KG1 (cell line): ENCODE results near the gene S100A1.
"Not testable (repeated sequence)": the region's sequence is repeated elsewhere in the genome, so short reads cannot be mapped to it uniquely, and the experiment has no call there.

Experiments
- DNase-seq: peaks from one replicate; lab custom pipeline; 2025; lab: John Stamatoyannopoulos, UW

S100A1 gene

DNA sequence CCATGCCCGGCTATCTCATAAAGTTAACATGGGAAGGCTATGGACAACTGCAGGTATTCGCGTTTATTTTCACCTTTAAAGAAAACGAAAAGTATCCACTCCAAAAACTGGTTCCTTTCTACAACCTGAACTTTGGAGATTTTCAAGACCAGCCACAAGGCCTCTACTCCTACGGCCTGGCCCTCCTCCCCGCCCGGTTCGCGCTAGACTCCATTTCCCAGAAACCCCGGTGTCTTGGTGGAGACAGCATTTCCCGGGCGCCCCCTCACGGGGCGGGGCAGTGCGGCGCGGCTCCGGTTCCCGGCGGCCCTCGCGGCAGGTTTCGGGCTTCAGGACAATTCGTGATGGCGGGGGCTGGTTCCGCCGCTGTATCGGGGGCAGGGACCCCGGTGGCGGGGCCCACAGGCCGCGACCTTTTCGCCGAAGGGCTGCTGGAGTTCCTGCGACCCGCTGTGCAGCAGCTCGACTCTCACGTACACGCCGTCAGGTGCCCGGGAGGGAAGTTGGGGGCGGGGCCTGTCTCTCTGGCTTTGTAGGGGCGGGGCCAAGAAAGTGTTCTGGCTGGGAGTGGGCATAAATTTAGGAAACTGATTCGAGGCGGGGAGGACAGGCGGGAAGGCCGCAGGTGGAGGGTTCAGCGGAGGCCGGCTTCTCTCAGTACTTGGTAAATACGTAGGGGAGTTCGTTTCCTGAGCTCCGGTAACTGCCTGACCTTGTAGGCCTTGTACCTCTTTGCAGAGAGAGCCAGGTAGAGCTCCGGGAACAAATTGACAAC is 30.4 kb downstream of the S100A1 start, which contains the start of gene SNAPIN:
Gene SNAPIN (plus strand): TSS at position 304 of the 775 bp plus-strand sequence. CDS start 41 bp downstream, at position 345.
- peak; percentile 83 for DNase-seq

- no peak for DNase-seq
Observed at GRCh38 chr1:153659175-153659534, 30.9 kb downstream of the S100A1 start.

- no peak for DNase-seq
Observed at GRCh38 chr1:153659656-153660055, 31.4 kb downstream of the S100A1 start.

DNA sequence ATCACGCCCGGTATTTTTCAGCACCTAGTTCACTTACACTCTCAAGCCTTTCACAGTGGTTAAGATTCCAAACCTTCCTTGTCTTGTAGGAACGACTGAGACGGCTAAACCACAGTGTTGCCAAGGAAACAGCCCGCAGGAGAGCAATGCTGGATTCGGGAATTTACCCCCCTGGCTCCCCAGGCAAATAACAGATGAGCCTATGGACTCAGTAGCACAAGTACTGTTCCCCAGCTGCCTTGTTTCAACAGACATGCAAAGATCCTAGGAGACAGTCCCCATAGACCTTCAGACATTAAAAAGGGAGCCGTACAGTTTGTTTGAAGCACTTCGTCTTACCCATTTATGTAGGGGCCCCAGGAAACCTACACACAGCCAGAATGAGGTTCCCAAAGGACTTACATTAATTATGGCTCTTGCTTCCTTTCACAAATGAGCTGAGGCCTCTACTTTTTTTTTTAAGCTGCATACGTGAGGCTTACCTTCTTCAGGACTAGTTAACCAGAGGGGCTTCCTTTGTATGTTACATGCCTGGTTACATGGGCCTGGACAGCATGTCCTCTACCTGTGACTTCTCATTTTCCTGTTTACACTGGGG is 33.0 kb downstream of the S100A1 start:
- DNase-seq, result no peak

DNA sequence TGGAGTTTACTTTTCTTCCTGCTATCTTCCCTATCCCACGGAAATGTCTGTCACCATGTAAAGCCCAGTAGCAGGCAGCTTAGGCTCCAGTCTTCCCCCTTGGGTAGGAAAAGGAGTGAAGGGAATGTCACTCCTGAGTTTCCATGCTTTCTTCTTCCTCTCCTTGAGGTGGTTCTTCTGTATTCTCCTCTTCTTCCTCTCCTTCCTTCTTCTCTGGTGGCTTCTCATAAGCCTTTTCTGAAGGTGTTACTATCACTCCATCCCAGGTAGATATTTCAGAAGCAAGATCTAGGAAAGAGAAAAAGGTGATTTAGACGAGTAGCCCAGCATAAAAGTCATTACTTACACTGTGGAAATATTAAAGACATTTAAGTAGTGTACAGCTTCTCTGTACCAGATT is 34.0 kb downstream of the S100A1 start:
- no peak for DNase-seq

DNA sequence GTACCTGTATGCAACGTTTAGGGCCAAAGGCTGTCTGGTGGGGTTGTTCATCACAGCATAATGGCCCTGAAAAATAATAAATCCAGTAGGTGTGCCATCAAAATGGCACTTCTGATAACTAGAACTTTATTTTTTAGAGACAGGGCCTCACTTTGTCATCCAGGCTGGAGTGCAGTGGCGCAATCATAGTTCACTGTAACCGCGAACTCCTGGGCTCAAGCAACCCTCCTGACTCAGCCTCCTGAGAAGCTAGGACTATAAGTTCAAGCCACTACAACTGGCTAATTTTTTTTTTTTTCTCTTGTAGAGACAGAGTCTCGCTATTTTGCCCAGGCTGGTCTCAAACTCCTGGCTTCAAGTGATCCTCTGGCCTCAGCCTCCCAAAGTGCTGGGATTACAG is 35.0 kb downstream of the S100A1 start:
- no peak for DNase-seq

- no peak for DNase-seq
Observed at GRCh38 chr1:153667439-153667838, 39.2 kb downstream of the S100A1 start.

GRCh38 chr1:153668672-153669071 is 40.4 kb downstream of the S100A1 start:
- DNase-seq, result not testable (repeated sequence)

- DNase-seq, result no peak
Observed at GRCh38 chr1:153669606-153670005, 41.4 kb downstream of the S100A1 start.

GRCh38 chr1:153670257-153670858 is 42.1 kb downstream of the S100A1 start:
- DNase-seq, result no peak

GRCh38 chr1:153670859-153671627 is 42.8 kb downstream of the S100A1 start, which contains the start of gene ILF2:
Gene ILF2, minus strand, starts transcription at chr1:153670993. Its CDS starts 71 bp downstream, at chr1:153670922.
- DNase-seq, result peak; percentile 97

DNA sequence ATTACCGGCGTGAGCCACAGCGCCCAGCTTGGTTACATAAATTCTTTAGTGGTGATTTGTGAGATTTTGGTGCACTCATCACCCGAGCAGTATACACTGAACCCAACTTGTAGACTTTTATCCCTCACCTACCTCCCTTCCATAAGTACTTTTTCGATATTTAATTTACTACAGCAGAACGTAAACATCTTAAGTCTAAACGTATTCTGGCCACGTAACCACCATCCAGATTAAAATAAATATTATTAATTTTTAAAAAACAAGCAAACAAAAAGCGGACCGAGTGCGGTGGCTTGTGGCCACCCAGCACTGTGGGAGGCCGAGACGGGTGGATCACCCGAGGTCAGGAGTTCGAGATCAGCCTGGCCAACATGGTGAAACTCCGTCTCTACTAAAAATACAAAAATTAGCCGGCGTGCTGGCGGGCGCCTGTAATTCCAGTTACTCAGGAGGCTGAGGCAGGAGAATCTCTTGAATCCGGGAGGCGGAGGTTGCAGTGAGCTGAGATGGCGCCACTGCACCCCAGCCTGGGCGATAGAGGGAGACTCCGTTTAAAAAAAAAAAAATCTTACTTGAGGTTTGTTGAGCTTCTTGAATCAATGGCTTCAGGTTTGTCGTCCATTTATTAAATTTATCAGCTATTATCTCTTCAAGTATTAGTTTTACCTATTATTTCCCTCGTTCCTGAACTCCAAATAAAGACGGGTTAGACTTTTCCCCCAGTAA is 43.6 kb downstream of the S100A1 start:
- DNase-seq, result not testable (repeated sequence)

GRCh38 chr1:153673511-153673910 is 45.3 kb downstream of the S100A1 start:
- DNase-seq, result no peak

- DNase-seq, result peak; percentile 12
Observed at GRCh38 chr1:153677718-153678518, 49.7 kb downstream of the S100A1 start.

DNA sequence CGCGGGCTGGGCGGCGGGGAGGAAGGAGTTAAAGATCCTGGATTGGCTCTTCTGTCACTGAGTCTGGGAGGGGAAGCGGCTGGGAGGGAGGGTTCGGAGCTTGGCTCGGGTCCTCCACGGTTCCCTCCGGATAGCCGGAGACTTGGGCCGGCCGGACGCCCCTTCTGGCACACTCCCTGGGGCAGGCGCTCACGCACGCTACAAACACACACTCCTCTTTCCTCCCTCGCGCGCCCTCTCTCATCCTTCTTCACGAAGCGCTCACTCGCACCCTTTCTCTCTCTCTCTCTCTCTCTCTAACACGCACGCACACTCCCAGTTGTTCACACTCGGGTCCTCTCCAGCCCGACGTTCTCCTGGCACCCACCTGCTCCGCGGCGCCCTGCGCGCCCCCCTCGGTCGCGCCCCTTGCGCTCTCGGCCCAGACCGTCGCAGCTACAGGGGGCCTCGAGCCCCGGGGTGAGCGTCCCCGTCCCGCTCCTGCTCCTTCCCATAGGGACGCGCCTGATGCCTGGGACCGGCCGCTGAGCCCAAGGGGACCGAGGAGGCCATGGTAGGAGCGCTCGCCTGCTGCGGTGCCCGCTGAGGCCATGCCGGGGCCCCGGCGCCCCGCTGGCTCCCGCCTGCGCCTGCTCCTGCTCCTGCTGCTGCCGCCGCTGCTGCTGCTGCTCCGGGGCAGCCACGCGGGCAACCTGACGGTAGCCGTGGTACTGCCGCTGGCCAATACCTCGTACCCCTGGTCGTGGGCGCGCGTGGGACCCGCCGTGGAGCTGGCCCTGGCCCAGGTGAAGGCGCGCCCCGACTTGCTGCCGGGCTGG is 50.5 kb downstream of the S100A1 start, which contains the start of gene NPR1:
Gene NPR1 (plus strand): TSS at position 170 of the 818 bp plus-strand sequence. CDS start 421 bp downstream, at position 591.
- DNase-seq, result no peak

DNA sequence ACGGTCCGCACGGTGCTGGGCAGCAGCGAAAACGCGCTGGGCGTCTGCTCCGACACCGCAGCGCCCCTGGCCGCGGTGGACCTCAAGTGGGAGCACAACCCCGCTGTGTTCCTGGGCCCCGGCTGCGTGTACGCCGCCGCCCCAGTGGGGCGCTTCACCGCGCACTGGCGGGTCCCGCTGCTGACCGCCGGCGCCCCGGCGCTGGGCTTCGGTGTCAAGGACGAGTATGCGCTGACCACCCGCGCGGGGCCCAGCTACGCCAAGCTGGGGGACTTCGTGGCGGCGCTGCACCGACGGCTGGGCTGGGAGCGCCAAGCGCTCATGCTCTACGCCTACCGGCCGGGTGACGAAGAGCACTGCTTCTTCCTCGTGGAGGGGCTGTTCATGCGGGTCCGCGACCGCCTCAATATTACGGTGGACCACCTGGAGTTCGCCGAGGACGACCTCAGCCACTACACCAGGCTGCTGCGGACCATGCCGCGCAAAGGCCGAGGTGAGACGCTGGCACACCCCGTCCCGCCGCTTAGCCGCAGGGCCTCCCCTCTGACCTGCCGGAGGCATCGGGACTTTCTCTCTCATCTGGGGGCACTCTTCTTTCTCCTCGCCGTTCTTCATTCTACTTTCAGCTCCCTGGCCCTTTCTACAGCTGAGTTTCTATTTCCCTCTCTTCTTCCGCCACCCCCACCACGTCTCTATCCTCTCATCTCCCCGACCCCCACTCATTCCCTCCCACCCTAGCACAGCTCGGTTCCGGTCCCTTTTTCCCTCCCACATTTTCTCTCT is 51.3 kb downstream of the S100A1 start:
- no peak for DNase-seq

- DNase-seq, result no peak
Observed at GRCh38 chr1:153680120-153680403, 51.8 kb downstream of the S100A1 start.
